ENCODE results near the gene LRRFIP1. TPM values are rescaled to one million over a fixed set of nuclear protein-coding genes. Genes with fewer than 3 reads are reported as not detected.
"Not testable (repeated sequence)": the region's sequence is repeated elsewhere in the genome, so short reads cannot be mapped to it uniquely, and the experiment has no call there.

Gene LRRFIP1
- total RNA-seq, 1 donor from 2014 or later = 88.5 TPM

DNA sequence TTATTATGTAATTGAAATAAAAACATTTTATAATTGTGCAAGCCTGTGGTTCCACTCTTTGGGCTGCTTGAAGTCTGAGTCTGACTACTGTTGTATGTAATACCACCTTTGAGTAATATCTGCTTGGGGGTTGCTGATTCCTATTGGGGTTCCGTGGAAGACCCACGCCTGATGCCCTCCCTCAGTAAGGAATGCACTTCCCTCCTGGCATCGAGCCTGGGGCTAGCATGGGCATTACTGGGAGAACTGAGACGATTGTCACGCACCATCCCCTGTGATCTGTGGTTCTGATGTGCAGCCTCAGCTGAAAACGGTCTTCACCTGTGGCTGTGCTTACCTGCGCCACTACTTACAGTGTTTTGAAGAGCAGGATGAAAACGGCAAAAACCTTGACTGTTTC is 138.5 kb downstream of the LRRFIP1 start:
- intact Hi-C loops (cut with DNase I) = no loop called here
- ATAC-seq (ENCODE audit: poor library complexity) = peak; percentile 21
- no peak for DNase-seq

DNA sequence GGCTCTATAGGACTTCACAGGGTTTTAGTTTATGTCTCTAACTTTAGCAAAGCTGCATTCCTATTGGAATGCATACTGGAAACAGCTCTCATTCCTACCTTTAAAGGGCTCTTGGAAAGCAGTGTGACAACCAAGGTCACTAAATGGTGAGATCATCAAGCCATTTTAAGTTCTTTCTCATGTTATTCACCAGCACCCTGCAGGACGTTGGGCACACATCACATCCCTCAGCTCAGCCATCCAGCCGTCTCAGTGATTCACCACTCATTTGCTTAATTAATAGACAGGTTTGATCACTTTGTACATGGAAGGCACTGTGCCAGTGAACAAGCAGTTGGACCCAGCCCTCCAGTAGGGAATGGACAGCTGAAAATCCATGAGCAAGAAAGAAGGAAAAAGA is 139.0 kb downstream of the LRRFIP1 start:
- no peak for DNase-seq
- intact Hi-C loops (cut with DNase I) = no loop called here
- no peak for ATAC-seq (ENCODE audit: poor library complexity)

GRCh38 chr2:237772513-237772912 is 145.1 kb downstream of the LRRFIP1 start:
- no peak for DNase-seq
- intact Hi-C loops (cut with DNase I) = no loop called here
- ATAC-seq (ENCODE audit: poor library complexity) = no peak

DNA sequence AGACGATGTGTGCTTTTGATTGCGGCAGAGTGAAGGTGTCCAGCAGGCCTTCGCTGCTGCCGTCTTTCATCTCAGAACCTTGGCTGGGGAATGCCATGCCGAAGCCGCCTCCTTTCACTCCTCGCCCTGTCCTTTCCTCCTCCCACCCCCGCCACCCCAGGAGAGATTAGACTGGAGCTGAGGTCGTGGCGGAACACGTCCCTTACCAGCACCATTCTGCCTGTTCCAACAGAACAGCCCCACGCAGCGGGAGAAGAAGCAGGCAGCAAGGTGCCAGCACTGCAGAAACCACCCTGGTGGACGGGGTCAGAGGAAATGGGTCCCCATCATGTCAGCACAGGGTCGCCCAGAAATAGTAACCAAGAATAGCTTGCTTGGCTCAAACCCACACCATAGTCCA is 146.4 kb downstream of the LRRFIP1 start:
- ATAC-seq (ENCODE audit: poor library complexity) (peak; percentile 45), DNase-seq (no peak)
- intact Hi-C loops (cut with DNase I) = no loop called here

- no peak for DNase-seq
- intact Hi-C loops (cut with DNase I) = no loop called here
- peak; percentile 80 for ATAC-seq (ENCODE audit: poor library complexity)
These were observed 147.6 kb downstream of the LRRFIP1 start for GRCh38 chr2:237774811-237775553.

DNA sequence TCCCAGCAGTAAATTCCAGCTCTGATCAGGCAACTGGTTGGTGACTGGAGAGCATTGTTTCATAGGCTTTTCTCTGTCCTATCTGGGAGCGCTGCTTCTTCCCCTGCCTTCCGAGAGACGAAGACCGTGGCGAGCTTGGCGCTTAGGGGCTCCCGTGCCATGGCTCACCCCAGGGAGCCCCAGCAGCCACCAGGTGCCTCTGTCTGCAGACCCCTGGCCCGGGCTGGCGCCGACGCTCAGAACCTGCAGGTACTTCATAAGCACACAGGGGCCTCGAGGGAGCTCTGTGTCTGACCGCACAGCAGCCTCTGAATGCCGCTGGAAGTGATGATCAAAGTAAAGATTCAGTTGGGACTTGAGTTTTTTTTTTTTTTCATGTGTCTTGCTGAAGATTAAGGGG is 152.1 kb downstream of the LRRFIP1 start:
- DNase-seq (no peak), ATAC-seq (ENCODE audit: poor library complexity) (no peak)
- intact Hi-C loops (cut with DNase I) = no loop called here

- intact Hi-C loops (cut with DNase I) = no loop called here
- DNase-seq (no peak), ATAC-seq (ENCODE audit: poor library complexity) (no peak)
These were observed 154.8 kb downstream of the LRRFIP1 start for GRCh38 chr2:237782181-237782580.

GRCh38 chr2:237783678-237784077 is 156.3 kb downstream of the LRRFIP1 start:
- ATAC-seq (ENCODE audit: poor library complexity); intact Hi-C loops (cut with DNase I); DNase-seq: not testable (repeated sequence)

- DNase-seq = no peak
- intact Hi-C loops (cut with DNase I) = no loop called here
- no peak for ATAC-seq (ENCODE audit: poor library complexity)
These were observed 159.5 kb downstream of the LRRFIP1 start for GRCh38 chr2:237786936-237787335.

DNA sequence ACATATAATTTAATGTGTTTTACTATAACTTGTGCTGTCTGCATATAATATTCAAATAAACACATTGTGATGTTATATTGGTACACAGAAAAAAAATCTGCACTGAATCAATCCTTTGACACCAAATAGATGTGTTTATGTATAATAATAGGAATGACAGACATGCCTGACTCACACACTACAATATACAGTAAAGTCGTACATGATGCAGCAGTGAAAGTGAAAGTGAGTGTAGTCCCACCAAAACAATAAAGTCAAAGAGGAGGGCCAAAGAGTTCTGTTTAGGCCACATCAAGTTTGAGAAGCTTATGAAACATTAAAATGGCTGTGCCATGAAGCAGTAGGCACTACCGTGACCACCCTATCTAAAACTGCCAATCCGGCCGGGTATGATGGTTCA is 163.0 kb downstream of the LRRFIP1 start:
- no peak for DNase-seq
- intact Hi-C loops (cut with DNase I) = no loop called here
- no peak for ATAC-seq (ENCODE audit: poor library complexity)

GRCh38 chr2:237791977-237792727 is 164.8 kb downstream of the LRRFIP1 start:
- DNase-seq (no peak), ATAC-seq (ENCODE audit: poor library complexity) (no peak)
- intact Hi-C loops (cut with DNase I) = no loop called here

- ATAC-seq (ENCODE audit: poor library complexity) (no peak), DNase-seq (no peak)
- intact Hi-C loops (cut with DNase I) = no loop called here
These were observed 169.9 kb downstream of the LRRFIP1 start for GRCh38 chr2:237797253-237797652.

DNA sequence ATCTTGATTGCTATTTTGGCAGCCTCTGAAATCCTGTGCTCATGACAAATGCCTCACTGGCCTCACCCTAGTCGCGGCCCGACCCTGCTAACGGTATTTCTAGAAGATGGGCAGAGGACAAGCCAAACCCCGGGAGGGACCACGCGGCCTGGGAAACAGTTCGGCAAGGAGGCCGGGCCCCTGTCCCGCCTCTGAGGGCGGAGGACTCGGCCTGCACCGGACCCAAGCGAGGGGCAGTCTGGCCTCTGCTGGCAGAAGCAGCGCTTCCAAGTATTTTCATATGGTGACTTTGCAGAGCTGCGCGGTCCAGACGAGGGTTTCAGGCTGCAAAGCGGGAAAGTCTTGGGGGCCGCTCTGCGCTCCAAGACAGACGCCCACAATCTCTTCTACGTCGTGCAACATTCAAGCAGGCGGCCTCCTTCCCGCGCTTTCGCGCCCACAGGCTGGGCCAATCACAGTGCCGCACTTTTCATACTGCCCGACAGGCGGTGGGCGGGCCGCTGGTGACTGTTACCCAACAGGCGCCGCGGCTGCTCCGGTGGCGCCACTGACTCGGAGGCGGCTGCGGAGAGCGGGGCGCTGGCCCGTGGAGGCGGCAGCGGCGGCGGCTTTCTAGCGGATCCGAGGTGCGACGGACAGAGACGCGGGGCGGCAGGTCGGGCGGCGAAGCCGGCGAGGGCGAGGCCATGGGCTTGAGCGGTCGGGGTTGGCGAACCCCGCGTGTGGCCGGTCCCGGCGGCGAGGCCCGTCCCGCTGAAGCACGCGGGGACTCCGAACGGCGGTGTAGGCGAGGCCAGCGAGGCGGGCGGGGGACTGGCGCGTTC is 171.1 kb downstream of the LRRFIP1 start, which contains the start of gene RBM44:
Gene RBM44, plus strand, starts transcription at position 544 of the 824 bp plus-strand sequence. CDS start 14,831 bp downstream, outside the sequence.
- ATAC-seq (ENCODE audit: poor library complexity) (no peak), DNase-seq (no peak)
- intact Hi-C loops (cut with DNase I) = no loop called here

DNA sequence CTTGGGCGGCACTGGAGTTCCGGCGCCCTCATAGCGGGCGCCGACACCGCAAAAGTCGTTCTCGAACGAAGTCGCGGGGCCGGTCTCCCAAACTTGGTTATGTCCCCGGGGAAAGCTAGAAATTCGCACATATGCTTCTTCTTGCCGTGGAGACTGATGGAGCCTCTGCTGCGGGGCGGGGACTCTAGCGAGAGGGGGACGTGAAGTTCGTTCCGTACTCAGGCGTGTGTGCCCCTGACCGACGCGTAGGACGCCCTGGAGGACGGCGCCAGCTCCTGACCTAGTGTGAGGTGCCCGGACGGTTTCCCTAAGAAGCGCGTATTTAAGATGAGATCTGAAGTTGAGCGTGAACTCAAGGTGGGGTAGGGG is 171.7 kb downstream of the LRRFIP1 start:
- ATAC-seq (ENCODE audit: poor library complexity) = no peak
- no peak for DNase-seq
- intact Hi-C loops (cut with DNase I) = no loop called here

DNA sequence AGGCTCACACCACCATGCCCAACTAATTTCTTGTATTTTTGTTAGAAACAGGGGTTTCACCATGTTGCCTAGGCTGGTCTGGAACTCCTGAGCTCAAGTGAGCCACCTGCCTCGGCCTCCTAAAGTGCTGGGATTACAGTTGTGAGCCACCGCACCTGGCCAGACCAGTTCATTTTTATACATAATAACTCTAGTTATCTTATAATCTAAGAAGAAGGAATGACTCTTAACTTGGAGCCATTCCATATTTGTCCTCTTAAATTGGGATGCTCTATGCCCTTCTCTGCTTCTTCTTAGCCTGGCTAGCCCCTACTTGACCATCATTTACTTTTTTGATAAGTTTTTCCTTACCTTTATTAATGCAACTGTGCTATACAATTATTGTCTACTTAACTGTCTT is 174.1 kb downstream of the LRRFIP1 start:
- intact Hi-C loops (cut with DNase I) = no loop called here
- no peak for ATAC-seq (ENCODE audit: poor library complexity)
- DNase-seq = no peak

DNA sequence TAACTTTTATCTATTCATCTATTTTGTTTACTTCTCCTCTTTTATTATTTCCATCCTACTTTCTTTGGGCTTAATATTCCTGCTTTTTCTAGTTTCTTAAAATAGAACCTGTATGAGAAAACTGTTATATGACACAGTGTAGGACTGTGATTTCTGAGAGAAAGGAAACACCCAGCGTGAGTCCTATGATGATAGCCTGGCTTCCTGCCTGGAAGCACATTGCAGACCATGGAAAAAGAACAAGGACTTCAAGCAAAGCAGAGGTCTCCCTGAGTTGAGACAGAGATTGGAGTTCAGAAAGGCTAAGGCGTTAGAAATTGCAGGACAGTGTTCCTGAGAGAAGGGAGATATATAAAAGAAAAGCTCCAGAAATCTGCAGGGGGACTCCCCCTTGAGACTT is 178.9 kb downstream of the LRRFIP1 start:
- DNase-seq (no peak), ATAC-seq (ENCODE audit: poor library complexity) (peak; percentile 55)
- intact Hi-C loops (cut with DNase I) = no loop called here

DNA sequence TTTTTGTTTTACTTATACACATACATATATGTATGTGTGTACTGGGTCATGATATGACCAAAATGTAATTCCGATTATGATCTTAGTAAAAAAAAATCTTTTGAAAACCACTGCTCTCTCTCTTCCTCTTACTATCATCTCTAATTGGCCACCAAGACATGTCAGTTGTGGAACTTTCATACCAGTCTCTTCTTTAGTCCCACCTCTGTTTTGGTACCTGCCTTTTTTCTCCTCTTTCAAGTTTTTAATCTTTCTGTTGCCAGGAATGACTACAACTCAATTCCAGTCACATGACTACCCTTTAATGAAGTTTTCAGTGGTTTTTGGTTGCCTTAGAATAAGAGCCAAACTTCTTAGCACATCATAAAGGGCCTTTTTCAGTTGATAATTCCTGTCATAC is 188.2 kb downstream of the LRRFIP1 start:
- DNase-seq = no peak
- ATAC-seq (ENCODE audit: poor library complexity) = no peak
- intact Hi-C loops (cut with DNase I) = no loop called here

GRCh38 chr2:237816531-237816930 is 189.1 kb downstream of the LRRFIP1 start:
- ATAC-seq (ENCODE audit: poor library complexity) = no peak
- intact Hi-C loops (cut with DNase I) = no loop called here
- no peak for DNase-seq

GRCh38 chr2:237818066-237818473 is 190.7 kb downstream of the LRRFIP1 start:
- ATAC-seq (ENCODE audit: poor library complexity) = no peak
- no peak for DNase-seq
- intact Hi-C loops (cut with DNase I) = no loop called here

All from Right ventricle myocardium superior (tissue), 1 donor.